Prostate gland (tissue), 2 donors: ENCODE results near the gene TP53I11.

Source experiments
- POLR2AphosphoS5 ChIP-seq: sonication (generic); formaldehyde crosslinking; IDR thresholded peaks from one replicate; pipeline ENCODE4 v1.6.1; 2017; ENCODE audit warnings: antibody characterized with exemption
- TF ChIP-seq, protein P1 (sequence below), 4 experiments: fragments of 200-600 bp in 2 of 4; fragments of 450-650 bp in 2 of 4; sonication (generic) in 2 of 4; IDR thresholded peaks; 1 replicate in 3 of 4; 2 replicates in 1 of 4; pipeline ENCODE4 v1.5.1; 2016 to 2019; ENCODE audit warnings: antibody characterized with exemption in 4 of 4, mild to moderate bottlenecking in 2 of 4, moderate library complexity in 2 of 4

DNA sequence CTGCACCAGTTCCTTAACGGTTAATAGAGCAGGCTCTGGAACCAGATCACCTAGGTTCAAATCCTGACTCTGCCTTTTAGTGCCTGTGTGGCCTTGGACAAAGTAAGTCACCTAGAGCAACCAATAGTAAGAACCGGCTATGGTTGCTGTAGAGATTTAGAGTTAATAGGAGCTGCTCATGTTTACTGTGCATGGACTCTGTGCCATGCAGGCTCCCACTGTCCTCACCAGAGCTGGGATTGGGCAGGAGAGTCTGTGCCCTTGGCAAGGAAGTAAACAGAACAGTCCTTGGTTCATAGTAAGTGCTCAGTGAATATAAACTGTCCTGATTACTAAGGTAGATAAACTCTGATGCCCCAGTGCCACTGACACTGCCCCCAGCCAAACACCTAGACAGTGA, 1.4 kb upstream of the TP53I11 start:
- TF ChIP-seq, protein P1, sequence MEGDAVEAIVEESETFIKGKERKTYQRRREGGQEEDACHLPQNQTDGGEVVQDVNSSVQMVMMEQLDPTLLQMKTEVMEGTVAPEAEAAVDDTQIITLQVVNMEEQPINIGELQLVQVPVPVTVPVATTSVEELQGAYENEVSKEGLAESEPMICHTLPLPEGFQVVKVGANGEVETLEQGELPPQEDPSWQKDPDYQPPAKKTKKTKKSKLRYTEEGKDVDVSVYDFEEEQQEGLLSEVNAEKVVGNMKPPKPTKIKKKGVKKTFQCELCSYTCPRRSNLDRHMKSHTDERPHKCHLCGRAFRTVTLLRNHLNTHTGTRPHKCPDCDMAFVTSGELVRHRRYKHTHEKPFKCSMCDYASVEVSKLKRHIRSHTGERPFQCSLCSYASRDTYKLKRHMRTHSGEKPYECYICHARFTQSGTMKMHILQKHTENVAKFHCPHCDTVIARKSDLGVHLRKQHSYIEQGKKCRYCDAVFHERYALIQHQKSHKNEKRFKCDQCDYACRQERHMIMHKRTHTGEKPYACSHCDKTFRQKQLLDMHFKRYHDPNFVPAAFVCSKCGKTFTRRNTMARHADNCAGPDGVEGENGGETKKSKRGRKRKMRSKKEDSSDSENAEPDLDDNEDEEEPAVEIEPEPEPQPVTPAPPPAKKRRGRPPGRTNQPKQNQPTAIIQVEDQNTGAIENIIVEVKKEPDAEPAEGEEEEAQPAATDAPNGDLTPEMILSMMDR (IDR thresholded peaks at IDR 0.05), result no peak
- TF ChIP-seq POLR2AphosphoS5, result no peak
